Endothelial cell of umbilical vein (primary cell): ENCODE results near the gene USP47. TPM values are rescaled to one million over a fixed set of nuclear protein-coding genes. Genes with fewer than 3 reads are reported as not detected.

Source experiments
- BruUV-seq: library from RNA; stranded (reverse); fragments of 400-500 nt; replicated peaks from 2 replicates; lab custom pipeline; 2021; lab: Mats Ljungman, UMichigan
- CTCF ChIA-PET: fragments of 300-600, 350-600 bp; sonication (Branson Sonifier 250); formaldehyde crosslinking; loops from one replicate; lab custom pipeline; 2021; ENCODE audit warnings: antibody characterized with exemption, inconsistent platforms; lab: Charles Lee
- POLR2A ChIA-PET: fragments of 300-600, 350-600 bp; sonication (Branson Sonifier 250); formaldehyde crosslinking; loops from one replicate; lab custom pipeline; 2021; ENCODE audit warnings: antibody characterized with exemption, inconsistent platforms; lab: Charles Lee
- DNase-seq: peaks from one replicate; pipeline ENCODE4 v3.0.0-alpha.2; 2011; ENCODE audit warnings: low read depth, low spot score
- FAIRE-seq: peaks from 2 replicates; lab custom pipeline; 2011; peaks lifted over from hg19 to GRCh38; lab: Jason Lieb, UNC
- H2AFZ ChIP-seq: 2 replicates; pipeline ENCODE4 v1.6.0; 2012; ENCODE audit warnings: low read depth, low read length, control low read depth, inconsistent platforms
- H3K27ac ChIP-seq: 2 replicates; pipeline ENCODE4 v1.5.1; 2011; ENCODE audit warnings: low read depth, mild to moderate bottlenecking, control low read depth, low read length, moderate library complexity; ENCODE audit not compliant: insufficient read depth
- H3K27me3 ChIP-seq, 2 experiments: 2 replicates each; pipeline versions ENCODE4 v1.6.0 to v1.6.1; 2011; ENCODE audit warnings: low read length in 2 of 2, mixed read lengths in 1 of 2; ENCODE audit not compliant: control insufficient read depth in 2 of 2, insufficient read depth in 2 of 2
- H3K36me3 ChIP-seq, 2 experiments: 2 replicates in 1 of 2; 3 replicates in 1 of 2; pipeline ENCODE4 v1.5.1; 2011; ENCODE audit warnings: low read length in 2 of 2, mild to moderate bottlenecking in 1 of 2, moderate library complexity in 1 of 2; ENCODE audit not compliant: control insufficient read depth in 2 of 2, insufficient read depth in 2 of 2; ENCODE audit errors: extremely low read depth in 1 of 2
- H3K4me1 ChIP-seq: 3 replicates; pipeline ENCODE4 v1.5.1; 2011; ENCODE audit warnings: mild to moderate bottlenecking, low read length; ENCODE audit not compliant: control insufficient read depth, insufficient read depth; ENCODE audit errors: extremely low read depth
- H3K4me2 ChIP-seq: 2 replicates; pipeline ENCODE4 v1.6.1; 2011; ENCODE audit warnings: low read length, control low read depth, mixed read lengths; ENCODE audit not compliant: insufficient read depth
- H3K4me3 ChIP-seq, 3 experiments: fragments of 200-600 bp in 1 of 3; sonication (generic), shearing (Covaris generic) in 1 of 3; replicated peaks in 1 of 3; 2 replicates each; pipeline ENCODE4 v1.5.1; 2011 to 2016; ENCODE audit warnings: control low read depth in 3 of 3, low read length in 3 of 3, mild to moderate bottlenecking in 2 of 3, inconsistent platforms in 1 of 3, low read depth in 1 of 3, moderate library complexity in 1 of 3; ENCODE audit not compliant: insufficient read depth in 1 of 3
- H3K79me2 ChIP-seq: 2 replicates; pipeline ENCODE4 v1.6.0; 2012; ENCODE audit warnings: low read length, inconsistent platforms; ENCODE audit not compliant: control insufficient read depth, insufficient read depth
- H3K9ac ChIP-seq: replicated peaks from 2 replicates; pipeline ENCODE3; 2011; ENCODE audit warnings: low read length, control low read depth; ENCODE audit not compliant: insufficient read depth; ENCODE audit errors: extremely low read depth
- H3K9me1 ChIP-seq: replicated peaks from 3 replicates; pipeline ENCODE4 v1.6.0; 2011; ENCODE audit warnings: mild to moderate bottlenecking, low read length; ENCODE audit not compliant: control insufficient read depth, insufficient read depth; ENCODE audit errors: extremely low read depth
- H3K9me3 ChIP-seq: replicated peaks from 2 replicates; pipeline ENCODE4 v1.5.1; 2012; ENCODE audit warnings: low read length, inconsistent platforms; ENCODE audit not compliant: control insufficient read depth, insufficient read depth
- H4K20me1 ChIP-seq: replicated peaks from 2 replicates; pipeline ENCODE3; 2011; ENCODE audit warnings: mild to moderate bottlenecking, low read length; ENCODE audit not compliant: control insufficient read depth, insufficient read depth; ENCODE audit errors: extremely low read depth
- CTCF ChIP-seq, 2 donors: IDR thresholded peaks; 1 replicate in 1 of 2; 2 replicates in 1 of 2; pipeline ENCODE4 v1.5.1; 2011; ENCODE audit warnings: low read length in 2 of 2, mild to moderate bottlenecking in 2 of 2, moderate library complexity in 2 of 2, control low read depth in 1 of 2, inconsistent platforms in 1 of 2, low read depth in 1 of 2; ENCODE audit not compliant: insufficient read depth in 1 of 2; ENCODE audit errors: extremely low read depth in 1 of 2
- EZH2 ChIP-seq: IDR thresholded peaks from 2 replicates; pipeline ENCODE4 v1.6.1; 2012; ENCODE audit warnings: borderline replicate concordance, low read depth, mild to moderate bottlenecking, moderate library complexity, low read length, inconsistent platforms; ENCODE audit not compliant: severe bottlenecking
- FOS ChIP-seq: IDR thresholded peaks from 2 replicates; pipeline ENCODE4 v1.6.1; 2011; ENCODE audit warnings: mild to moderate bottlenecking, low read length, moderate library complexity, borderline replicate concordance; ENCODE audit not compliant: insufficient read depth
- GATA2 ChIP-seq: IDR thresholded peaks from 2 replicates; pipeline ENCODE4 v1.7.0; 2011; ENCODE audit warnings: low read depth, mild to moderate bottlenecking, moderate library complexity, mixed read lengths, low read length; ENCODE audit not compliant: insufficient read length, insufficient read depth
- JUN ChIP-seq: IDR thresholded peaks from 2 replicates; pipeline ENCODE4 v1.6.1; 2011; ENCODE audit warnings: borderline replicate concordance, low read depth; ENCODE audit not compliant: insufficient read length, insufficient read depth
- MAX ChIP-seq: IDR thresholded peaks from 2 replicates; pipeline ENCODE4 v1.6.1; 2011; ENCODE audit not compliant: insufficient read depth, insufficient read length
- MYC ChIP-seq: IDR thresholded peaks from one replicate; pipeline ENCODE4 v1.6.1; 2011; ENCODE audit warnings: mild to moderate bottlenecking, low read depth, low read length
- POLR2A ChIP-seq: IDR thresholded peaks from 2 replicates; pipeline ENCODE4 v1.6.1; 2012; ENCODE audit warnings: low read depth, mild to moderate bottlenecking, control low read depth, low read length
- POLR2AphosphoS5 ChIP-seq: IDR thresholded peaks from 2 replicates; pipeline ENCODE4 v1.6.1; 2012; ENCODE audit warnings: low read depth, mild to moderate bottlenecking, control low read depth, low read length, moderate library complexity; ENCODE audit not compliant: insufficient read depth
- dilution Hi-C: fragments of 300-500 bp; cut with MboI; formaldehyde crosslinking; loops from one replicate; pipeline ENCODE4 v1.15.0; 2019; ENCODE audit warnings: low sequenced_read_pairs; ENCODE audit not compliant: extremely low pct_ligation_motif_present
- intact Hi-C: fragments of 100-400 bp; cut with micrococcal nuclease; formaldehyde crosslinking; loops from one replicate; pipeline ENCODE4 v1.10.0; 2022
- polyA plus RNA-seq, 4 experiments: library from polyadenylated mRNA; depleted of rRNA in 3 of 4; stranded (reverse) in 3 of 4; unstranded in 1 of 4; fragments of >200 nt; gene quantifications; 2 replicates each; pipeline versions ENCODE4 v1.2.1 to v1.2.3, GENCODE V29; 2011 to 2012; ENCODE audit warnings: missing spikeins in 1 of 4
- total RNA-seq: library from RNA; stranded (reverse); gene quantifications from 2 replicates; pipeline ENCODE4 v1.2.3, GENCODE V29; 2021

The USP47 gene
- total and polyA plus RNA-seq, 2 donors (not counting 3 experiments of a cell fraction or from before 2014, with no cell fraction given): 7.8 to 38.0 TPM

GRCh38 chr11:11916981-11917399, 75.2 kb downstream of the USP47 start:
- ChIA-PET POLR2A (no interaction called here), CTCF (no interaction called here)
- FAIRE-seq (no peak), DNase-seq (no peak)
- no peak for TF ChIP-seq MAX
- no peak for TF ChIP-seq JUN
- TF ChIP-seq EZH2: no peak
- no peak for TF ChIP-seq CTCF (IDR thresholded peaks at IDR 0.05; ENCODE audit: extremely low read depth in 1 of 2, insufficient read depth in 1 of 2, low read depth in 1 of 2, low read length in 2 of 2)
- TF ChIP-seq POLR2A: no peak
- TF ChIP-seq MYC: no peak
- TF ChIP-seq GATA2: no peak
- no peak for TF ChIP-seq POLR2AphosphoS5
- no peak for TF ChIP-seq FOS
- H2AFZ ChIP-seq: no peak overlapping the region
- no peaks in the 10 kb centered on the region for H4K20me1 ChIP-seq
- H3K9me3 ChIP-seq: no peaks in the 10 kb centered on the region
- BruUV-seq: no TSS peak
- H3K4me1 ChIP-seq: no peaks in the 10 kb centered on the region
- intact Hi-C loops (no loop called here), dilution Hi-C loops (no loop called here)
- H3K4me3 ChIP-seq: no peak overlapping the region
- H3K9me1 ChIP-seq: no peaks in the 10 kb centered on the region
- no peak overlapping the region for H3K27ac ChIP-seq
- H3K9ac ChIP-seq: no peak overlapping the region
- H3K36me3 ChIP-seq: peaks cover 0 to 3% of the 10 kb centered on the region in 2 experiments
- H3K4me2 ChIP-seq: no peak overlapping the region
- H3K79me2 ChIP-seq: no peaks in the 10 kb centered on the region
- H3K27me3 ChIP-seq: no peaks in the 10 kb centered on the region
